ENCODE measurements around the gene AJAP1. TPM values are rescaled to one million over a fixed set of nuclear protein-coding genes. Genes with fewer than 3 reads are reported as not detected.

AJAP1 gene
- total and polyA plus RNA-seq, 2 of the 8 experiments (the other 6 are each of a cell fraction or from before 2014, with no cell fraction given), result 1.9 to 6.2 TPM

- Histone ChIP-seq H2BK120ac (replicated peaks; ENCODE audit: low read depth, low read length) (no peak overlapping the region), H3K56ac (replicated peaks; ENCODE audit: insufficient read length, low read depth, low read length) (no peak overlapping the region), H3K18ac (ENCODE audit: extremely low read depth, low read length) (no peak overlapping the region), H4K91ac (replicated peaks; ENCODE audit: insufficient read length, low read length) (no peak overlapping the region), H3K36me3 (ENCODE audit: control insufficient read depth in 2 of 4, insufficient read depth in 4 of 4, low read length in 3 of 4) (no peaks in the 10 kb centered on the region), H3K9me3 (ENCODE audit: insufficient read depth in 2 of 2, low read depth in 1 of 2, low read length in 1 of 2) (no peaks in the 10 kb centered on the region), H4K20me1 (replicated peaks in 1 of 2; ENCODE audit: control insufficient read depth in 1 of 2, insufficient read depth in 2 of 2, low read length in 2 of 2) (peaks cover 0 to 12% of the 10 kb centered on the region in 2 experiments), H3K4ac (replicated peaks; ENCODE audit: insufficient read length, low read depth, low read length) (no peak overlapping the region), H3K4me1 (replicated peaks in 1 of 4; ENCODE audit: control insufficient read depth in 3 of 4, insufficient read depth in 4 of 4, low read length in 3 of 4) (no peaks in the 10 kb centered on the region; a peak in 1 of 7 replicates), H3K14ac (ENCODE audit: insufficient read length) (no peak overlapping the region), H3K9ac (replicated peaks in 1 of 4; ENCODE audit: extremely low read depth in 1 of 4, low read depth in 3 of 4, low read length in 3 of 4) (no peak overlapping the region), H4K8ac (ENCODE audit: extremely low read depth, insufficient read depth, low read length) (no peak overlapping the region), H3K23me2 (ENCODE audit: low read depth, low read length) (no peaks in the 10 kb centered on the region), H2BK15ac (ENCODE audit: low read length) (no peak overlapping the region), H3K4me3 (ENCODE audit: extremely low read depth in 1 of 4, insufficient read depth in 2 of 4, low read depth in 3 of 4, low read length in 4 of 4) (no peak overlapping the region), H3K79me1 (ENCODE audit: low read depth, low read length) (peaks cover 6% of the 10 kb centered on the region), H2BK5ac (ENCODE audit: low read depth, low read length) (no peak overlapping the region), H2BK12ac (ENCODE audit: low read depth, low read length) (no peak overlapping the region), H3K4me2 (ENCODE audit: insufficient read depth in 1 of 2, low read depth in 2 of 2, low read length in 2 of 2) (no peak overlapping the region), H3K27ac (ENCODE audit: low read depth, low read length) (no peak overlapping the region), H2AFZ (ENCODE audit: low read length) (no peak overlapping the region), H2BK20ac (ENCODE audit: low read length) (no peak overlapping the region), H4K5ac (ENCODE audit: insufficient read length, low read depth, low read length) (no peak overlapping the region), H3K27me3 (replicated peaks in 1 of 4; ENCODE audit: control insufficient read depth in 3 of 4, extremely low read depth in 1 of 4, insufficient read depth in 3 of 4, low read length in 3 of 4) (no peaks in the 10 kb centered on the region), H3K79me2 (ENCODE audit: control insufficient read depth in 1 of 2, insufficient read depth in 2 of 2, low read length in 2 of 2) (no peaks in the 10 kb centered on the region), H3K23ac (ENCODE audit: insufficient read length) (no peak overlapping the region), H2AK5ac (ENCODE audit: low read depth, low read length) (no peak overlapping the region)
- POLR2A ChIA-PET (ENCODE audit: partially characterized antibody), result no interaction called here
- FAIRE-seq (no peak), DNase-seq (ENCODE audit: low read depth in 1 of 2, low spot score in 2 of 2) (no peak)
- CTCF ChIA-PET (ENCODE audit: partially characterized antibody), result interaction anchor here (0.6 to 1.1 kb wide), 5 partner anchors 11 to 136 kb away, joined by 3 to 5 read pairs (median 3); no protein-coding TSS in a partner anchor
- WGBS, 2 experiments (ENCODE audit: extremely low coverage in 1 of 2, insufficient coverage in 1 of 2, insufficient read length in 1 of 2, insufficient replicate concordance in 2 of 2, low coverage in 1 of 2, low lambda C conversion rate in 2 of 2, missing lambda C conversion rate in 1 of 2), result 99% methylated on average over 8 of the region's 8 CpGs; no CpG with 5 or more reads in 1 of the 2 experiments
- no peak for TF ChIP-seq SP1 (IDR thresholded peaks at IDR 0.05; ENCODE audit: low read depth, low read length)
- no peak for TF ChIP-seq RXRA (IDR thresholded peaks at IDR 0.05; ENCODE audit: insufficient read depth, low read depth, low read length)
- no peak for TF ChIP-seq ZNF274 (IDR thresholded peaks at IDR 0.05; ENCODE audit: borderline replicate concordance, extremely low read depth, low read length)
- TF ChIP-seq RNF2 (IDR thresholded peaks at IDR 0.05; ENCODE audit: borderline replicate concordance, low read depth, low read length, missing control alignments, poor library complexity, severe bottlenecking), result no peak
- no peak for TF ChIP-seq CBX5 (IDR thresholded peaks at IDR 0.05; ENCODE audit: low read depth, low read length)
- TF ChIP-seq KDM5A (IDR thresholded peaks at IDR 0.05; ENCODE audit: low read length), result no peak
- no peak for TF ChIP-seq SRF (IDR thresholded peaks at IDR 0.05; ENCODE audit: low read depth, low read length)
Measured at GRCh38 chr1:4695241-4695640, 40.8 kb downstream of the AJAP1 start.

All from H1 (cell line).